PFSK-1 (cell line): ENCODE results near the gene HTRA3.

Experiments
- FOXP2 ChIP-seq: optimal IDR thresholded peaks from 2 replicates; pipeline ENCODE3; 2011; ENCODE audit warnings: borderline replicate concordance, control low read depth, inconsistent platforms; ENCODE audit not compliant: insufficient read depth; ENCODE audit errors: extremely low read length, extremely low read depth
- POLR2AphosphoS5 ChIP-seq: IDR thresholded peaks from 2 replicates; pipeline ENCODE4 v1.6.1; 2012; ENCODE audit warnings: low read depth, mild to moderate bottlenecking, control low read depth, low read length, moderate library complexity
- SIN3A ChIP-seq: IDR thresholded peaks from 2 replicates; pipeline ENCODE4 v1.6.1; 2012; ENCODE audit warnings: mild to moderate bottlenecking, low read length, moderate library complexity, borderline replicate concordance; ENCODE audit not compliant: insufficient read depth
- TAF1 ChIP-seq: IDR thresholded peaks from 2 replicates; pipeline ENCODE4 v1.6.1; 2012; ENCODE audit warnings: low read length, control low read depth, borderline replicate concordance; ENCODE audit not compliant: insufficient read depth
- TF ChIP-seq, protein P1 (sequence below), 2 experiments: IDR thresholded peaks; 2 replicates each; pipeline versions ENCODE4 v1.6.1 to v1.8.0; 2011 to 2012; ENCODE audit warnings: low read depth in 2 of 2, low read length in 2 of 2, control low read depth in 1 of 2, inconsistent platforms in 1 of 2, mild to moderate bottlenecking in 1 of 2, moderate library complexity in 1 of 2; ENCODE audit not compliant: insufficient read depth in 1 of 2

Gene HTRA3

DNA sequence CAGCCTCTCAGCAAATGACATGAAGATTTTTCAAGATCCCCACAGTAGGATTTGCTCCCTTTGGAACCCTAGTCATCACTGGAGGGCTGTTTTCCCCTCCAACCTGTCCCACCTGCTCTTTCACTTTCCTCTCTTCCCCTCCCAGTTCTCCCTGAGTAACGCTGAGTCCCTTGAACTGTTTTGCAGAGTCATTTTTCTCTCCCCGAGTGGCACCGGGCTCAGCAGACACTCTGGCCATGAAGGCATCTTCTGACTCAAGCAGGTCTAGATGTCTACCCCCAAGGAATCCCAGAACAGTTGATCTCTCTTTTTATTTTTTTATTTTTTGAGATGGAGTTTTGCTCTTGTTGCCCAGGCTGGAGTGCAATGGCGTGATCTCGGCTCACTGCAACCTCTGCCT lies 52.2 kb downstream of the HTRA3 start:
- TF ChIP-seq POLR2AphosphoS5 (no peak), SIN3A (no peak), FOXP2 (no peak), TAF1 (no peak)
- TF ChIP-seq, protein P1, sequence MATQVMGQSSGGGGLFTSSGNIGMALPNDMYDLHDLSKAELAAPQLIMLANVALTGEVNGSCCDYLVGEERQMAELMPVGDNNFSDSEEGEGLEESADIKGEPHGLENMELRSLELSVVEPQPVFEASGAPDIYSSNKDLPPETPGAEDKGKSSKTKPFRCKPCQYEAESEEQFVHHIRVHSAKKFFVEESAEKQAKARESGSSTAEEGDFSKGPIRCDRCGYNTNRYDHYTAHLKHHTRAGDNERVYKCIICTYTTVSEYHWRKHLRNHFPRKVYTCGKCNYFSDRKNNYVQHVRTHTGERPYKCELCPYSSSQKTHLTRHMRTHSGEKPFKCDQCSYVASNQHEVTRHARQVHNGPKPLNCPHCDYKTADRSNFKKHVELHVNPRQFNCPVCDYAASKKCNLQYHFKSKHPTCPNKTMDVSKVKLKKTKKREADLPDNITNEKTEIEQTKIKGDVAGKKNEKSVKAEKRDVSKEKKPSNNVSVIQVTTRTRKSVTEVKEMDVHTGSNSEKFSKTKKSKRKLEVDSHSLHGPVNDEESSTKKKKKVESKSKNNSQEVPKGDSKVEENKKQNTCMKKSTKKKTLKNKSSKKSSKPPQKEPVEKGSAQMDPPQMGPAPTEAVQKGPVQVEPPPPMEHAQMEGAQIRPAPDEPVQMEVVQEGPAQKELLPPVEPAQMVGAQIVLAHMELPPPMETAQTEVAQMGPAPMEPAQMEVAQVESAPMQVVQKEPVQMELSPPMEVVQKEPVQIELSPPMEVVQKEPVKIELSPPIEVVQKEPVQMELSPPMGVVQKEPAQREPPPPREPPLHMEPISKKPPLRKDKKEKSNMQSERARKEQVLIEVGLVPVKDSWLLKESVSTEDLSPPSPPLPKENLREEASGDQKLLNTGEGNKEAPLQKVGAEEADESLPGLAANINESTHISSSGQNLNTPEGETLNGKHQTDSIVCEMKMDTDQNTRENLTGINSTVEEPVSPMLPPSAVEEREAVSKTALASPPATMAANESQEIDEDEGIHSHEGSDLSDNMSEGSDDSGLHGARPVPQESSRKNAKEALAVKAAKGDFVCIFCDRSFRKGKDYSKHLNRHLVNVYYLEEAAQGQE (IDR thresholded peaks at IDR 0.05; ENCODE audit: insufficient read depth in 1 of 2, low read depth in 2 of 2, low read length in 2 of 2) = no peak

DNA sequence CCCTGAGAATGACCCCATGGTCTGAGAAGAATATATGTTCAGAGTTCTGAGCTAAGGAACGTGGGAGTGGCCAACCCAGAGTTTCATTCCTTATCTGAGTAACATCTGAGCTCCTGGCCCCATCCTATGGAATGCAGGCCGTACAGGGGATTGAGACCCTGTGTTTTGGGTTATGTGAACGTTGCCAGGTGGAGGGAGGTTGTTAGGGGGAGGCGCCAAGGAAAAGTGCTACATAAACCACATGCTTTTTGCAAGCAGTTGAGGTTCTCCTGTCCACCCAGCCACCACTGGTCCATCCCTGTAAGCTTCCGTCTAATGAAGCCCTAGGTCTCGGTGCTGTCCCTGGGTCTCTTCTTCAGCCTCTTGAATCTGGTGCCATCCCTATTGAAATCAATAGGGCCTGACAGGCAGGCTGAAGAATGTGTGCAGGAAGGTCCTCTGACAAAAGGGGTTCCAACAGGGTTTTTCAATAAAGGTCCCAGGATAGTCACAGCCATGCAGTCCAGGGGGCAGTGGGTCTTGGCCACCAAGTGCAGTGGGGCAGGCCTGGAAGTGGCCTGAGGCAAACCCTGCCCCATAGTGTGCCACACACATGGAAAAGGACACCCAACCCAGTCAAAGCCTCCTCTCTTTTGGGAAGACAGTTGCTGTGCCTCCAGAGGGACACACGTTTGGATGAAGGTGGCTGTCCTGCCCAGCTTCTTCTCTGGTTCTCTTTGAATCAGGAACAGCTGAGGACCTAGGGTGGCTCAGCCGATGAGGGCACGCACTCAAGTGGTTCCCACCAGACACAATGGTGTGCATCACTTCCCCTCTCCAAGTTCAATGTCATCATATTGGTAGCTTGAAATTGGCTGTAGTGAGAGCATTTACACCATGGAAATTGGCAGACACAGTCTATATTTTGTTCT lies 53.5 kb downstream of the HTRA3 start:
- TF ChIP-seq FOXP2 (no peak), TAF1 (no peak), POLR2AphosphoS5 (no peak), SIN3A (no peak)
- TF ChIP-seq, protein P1 (IDR thresholded peaks at IDR 0.05; ENCODE audit: insufficient read depth in 1 of 2, low read depth in 2 of 2, low read length in 2 of 2) = no peak

DNA sequence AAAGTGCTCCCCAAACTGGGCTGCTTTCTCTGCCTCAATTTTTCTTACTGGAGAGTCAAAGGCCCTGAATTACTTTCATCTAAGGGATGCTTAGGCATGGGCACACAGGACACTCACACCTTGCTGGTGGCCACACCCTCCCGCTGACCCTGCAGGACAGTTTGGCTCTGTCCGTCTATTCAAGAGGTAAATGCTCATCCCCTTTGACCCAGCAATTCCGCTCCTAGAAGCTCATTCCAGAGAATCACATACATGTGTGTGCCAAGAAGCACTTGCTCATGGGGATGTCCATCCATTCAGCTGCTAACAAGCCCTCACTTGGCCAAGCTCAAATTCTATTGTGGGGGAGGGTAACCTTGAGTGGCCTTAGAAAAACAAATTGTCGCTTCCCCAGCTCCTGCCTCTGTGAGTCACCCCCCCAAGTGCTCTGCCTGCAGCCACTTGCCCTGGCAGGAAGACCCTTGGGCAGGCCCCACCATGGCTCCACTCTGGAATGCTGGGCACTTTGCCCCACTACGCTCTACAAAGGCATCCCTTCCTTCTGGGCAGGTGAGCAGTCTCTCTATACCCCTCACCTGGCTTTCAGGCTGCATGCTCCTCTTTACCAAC lies 54.5 kb downstream of the HTRA3 start:
- TF ChIP-seq TAF1 = no peak

DNA sequence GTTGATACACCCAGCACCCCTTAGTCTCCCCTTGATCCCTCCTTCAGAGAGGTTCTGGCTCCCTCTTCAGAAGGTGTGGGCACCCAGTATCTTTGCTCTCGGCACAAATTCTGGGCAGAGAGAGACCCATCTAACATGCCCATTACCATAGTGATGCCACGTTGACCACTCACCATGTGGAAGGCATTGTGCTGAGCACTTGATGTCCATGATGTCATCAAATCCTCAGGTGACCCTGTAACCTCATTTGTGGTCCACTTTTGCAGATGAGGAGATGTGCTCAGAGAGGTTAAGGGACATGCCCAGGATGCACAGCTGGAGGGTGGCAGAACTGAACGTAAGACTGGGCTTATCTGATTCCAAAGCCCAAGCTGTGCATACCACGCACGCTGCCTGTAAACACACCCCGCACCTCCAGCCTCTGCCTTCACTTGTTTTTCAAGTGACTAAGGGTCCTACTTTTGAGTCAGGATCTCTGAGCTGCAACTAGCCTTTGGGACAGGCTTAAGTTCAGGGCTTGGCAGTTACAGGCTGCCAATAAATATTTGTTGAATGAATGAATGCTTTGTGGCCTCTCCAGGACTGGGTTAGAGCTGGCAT lies 55.2 kb downstream of the HTRA3 start:
- TF ChIP-seq, protein P1 (IDR thresholded peaks at IDR 0.05; ENCODE audit: insufficient read depth in 1 of 2, low read depth in 2 of 2, low read length in 2 of 2) = no peak
- no peak for TF ChIP-seq TAF1
- no peak for TF ChIP-seq FOXP2
- TF ChIP-seq SIN3A = no peak
- TF ChIP-seq POLR2AphosphoS5 = no peak

DNA sequence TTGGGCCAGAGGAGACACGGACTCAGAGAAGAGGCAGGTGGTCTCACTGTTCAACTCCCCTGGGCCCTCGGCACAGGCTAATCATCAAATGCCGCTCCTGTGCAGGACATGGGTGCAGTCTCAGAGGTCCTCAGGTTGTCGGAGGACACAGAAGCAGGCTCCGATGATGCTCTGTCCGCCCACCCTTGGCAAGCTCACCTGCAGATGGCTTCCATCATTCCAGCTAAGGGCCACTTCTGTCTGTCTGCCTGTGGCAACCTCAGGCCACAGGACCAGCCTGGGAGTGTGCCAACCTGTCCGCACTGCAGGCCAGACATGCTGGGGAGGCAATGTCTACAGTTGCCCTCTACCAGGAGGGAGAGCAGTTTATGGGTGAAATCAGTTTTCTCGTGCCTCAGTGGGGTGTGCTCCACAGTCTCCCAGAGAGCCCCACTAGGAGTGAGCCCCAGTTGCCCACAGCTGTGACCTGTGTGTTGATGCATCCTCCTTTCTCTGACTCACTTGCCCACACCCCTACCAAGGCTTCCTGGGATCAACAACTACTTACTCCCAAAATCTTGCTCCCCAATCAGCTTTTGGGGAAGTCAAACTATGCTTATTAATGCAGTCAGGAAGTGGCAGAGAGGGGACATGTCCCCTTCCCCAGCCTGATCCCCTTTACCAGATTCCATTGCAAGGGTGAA lies 55.9 kb downstream of the HTRA3 start:
- TF ChIP-seq SIN3A (no peak), FOXP2 (no peak), TAF1 (no peak), POLR2AphosphoS5 (no peak)
- TF ChIP-seq, protein P1 (IDR thresholded peaks at IDR 0.05; ENCODE audit: insufficient read depth in 1 of 2, low read depth in 2 of 2, low read length in 2 of 2) = no peak
